Central memory CD8-positive, alpha-beta T cell (primary cell): Measurements from ENCODE around the gene LRP1.

Experiments used
- ATAC-seq: fragments of 150-1000 bp; cut with Tn5 transposase; replicated peaks from 2 replicates; pipeline ENCODE4 v1.10.0; 2022; ENCODE audit warnings: mild to moderate bottlenecking, moderate FRiP score, moderate number of reproducible peaks; ENCODE audit not compliant: poor library complexity, severe bottlenecking; ENCODE audit errors: extremely low read depth
- DNase-seq, 2 donors: peaks; one replicate each; pipeline ENCODE4 v3.0.0; 2021; ENCODE audit warnings: low spot score in 2 of 2
- H3K27ac Mint-ChIP-seq: one replicate; pipeline ENCODE4 v1.8.0; 2022; ENCODE audit warnings: low read depth, mild to moderate bottlenecking, moderate library complexity, mixed read lengths
- H3K27me3 Mint-ChIP-seq: one replicate; pipeline ENCODE4 v1.8.0; 2022; ENCODE audit warnings: mixed read lengths
- H3K36me3 Mint-ChIP-seq: one replicate; pipeline ENCODE4 v1.8.0; 2022; ENCODE audit warnings: mild to moderate bottlenecking, moderate library complexity, mixed read lengths; ENCODE audit not compliant: insufficient read depth
- H3K4me1 Mint-ChIP-seq: one replicate; pipeline ENCODE4 v1.8.0; 2022; ENCODE audit warnings: mixed read lengths
- H3K4me3 Mint-ChIP-seq: one replicate; pipeline ENCODE4 v1.8.0; 2022; ENCODE audit warnings: mild to moderate bottlenecking, moderate library complexity, mixed read lengths
- H3K9me3 Mint-ChIP-seq: one replicate; pipeline ENCODE4 v1.8.0; 2022; ENCODE audit warnings: mixed read lengths

Gene LRP1

GRCh38 chr12:57090490-57090889, 37.8 kb upstream of the LRP1 start:
- H3K9me3 Mint-ChIP-seq, result no peaks in the 10 kb centered on the region
- peak overlapping the region; percentile 84 for H3K27ac Mint-ChIP-seq
- ATAC-seq (no peak), DNase-seq (no peak)
- H3K36me3 Mint-ChIP-seq, result peaks cover 16% of the 10 kb centered on the region
- H3K27me3 Mint-ChIP-seq, result no peaks in the 10 kb centered on the region
- H3K4me1 Mint-ChIP-seq, result peaks cover 74% of the 10 kb centered on the region
- H3K4me3 Mint-ChIP-seq, result peak overlapping the region; percentile 91

- peak overlapping the region; percentile 91 for H3K4me3 Mint-ChIP-seq
- peaks cover 68% of the 10 kb centered on the region for H3K4me1 Mint-ChIP-seq
- peaks cover 14% of the 10 kb centered on the region for H3K36me3 Mint-ChIP-seq
- no peaks in the 10 kb centered on the region for H3K9me3 Mint-ChIP-seq
- no peak for ATAC-seq
- no peak for DNase-seq
- H3K27me3 Mint-ChIP-seq, result no peaks in the 10 kb centered on the region
- peak overlapping the region; percentile 84 for H3K27ac Mint-ChIP-seq
Measured at GRCh38 chr12:57090924-57091637, 37.2 kb upstream of the LRP1 start.

GRCh38 chr12:57091638-57092528, 36.4 kb upstream of the LRP1 start:
- ATAC-seq (no peak), DNase-seq (no peak)
- Mint-ChIP-seq H3K9me3 (no peaks in the 10 kb centered on the region), H3K4me3 (no peak overlapping the region), H3K27ac (peak overlapping the region; percentile 84), H3K4me1 (peaks cover 64% of the 10 kb centered on the region), H3K36me3 (peaks cover 17% of the 10 kb centered on the region), H3K27me3 (no peaks in the 10 kb centered on the region)

- Mint-ChIP-seq H3K9me3 (no peaks in the 10 kb centered on the region), H3K36me3 (peaks cover 17% of the 10 kb centered on the region), H3K4me3 (no peak overlapping the region), H3K27me3 (no peaks in the 10 kb centered on the region), H3K27ac (peak overlapping the region; percentile 35), H3K4me1 (peaks cover 65% of the 10 kb centered on the region)
- DNase-seq, result no peak
- ATAC-seq, result no peak
Measured at GRCh38 chr12:57092529-57092862, 35.8 kb upstream of the LRP1 start.

- Mint-ChIP-seq H3K27ac (peak overlapping the region; percentile 35), H3K9me3 (no peaks in the 10 kb centered on the region), H3K4me1 (peaks cover 60% of the 10 kb centered on the region), H3K4me3 (no peak overlapping the region), H3K27me3 (no peaks in the 10 kb centered on the region), H3K36me3 (peaks cover 17% of the 10 kb centered on the region)
- ATAC-seq (no peak), DNase-seq (no peak)
Measured at GRCh38 chr12:57092876-57093414, 35.3 kb upstream of the LRP1 start.

GRCh38 chr12:57093415-57094207, 34.7 kb upstream of the LRP1 start:
- Mint-ChIP-seq H3K27ac (peak overlapping the region; percentile 79), H3K4me1 (peaks cover 55% of the 10 kb centered on the region), H3K4me3 (peak overlapping the region; percentile 55), H3K36me3 (peaks cover 15% of the 10 kb centered on the region), H3K9me3 (no peaks in the 10 kb centered on the region), H3K27me3 (no peaks in the 10 kb centered on the region)
- DNase-seq, result no peak
- ATAC-seq, result peak; percentile 44

- ATAC-seq (no peak), DNase-seq (no peak)
- no peaks in the 10 kb centered on the region for H3K27me3 Mint-ChIP-seq
- H3K9me3 Mint-ChIP-seq, result no peaks in the 10 kb centered on the region
- peak overlapping the region; percentile 79 for H3K27ac Mint-ChIP-seq
- H3K4me3 Mint-ChIP-seq, result peak overlapping the region; percentile 55
- peaks cover 21% of the 10 kb centered on the region for H3K36me3 Mint-ChIP-seq
- H3K4me1 Mint-ChIP-seq, result peaks cover 60% of the 10 kb centered on the region
Measured at GRCh38 chr12:57094208-57095160, 33.8 kb upstream of the LRP1 start.

GRCh38 chr12:57095440-57095839, 32.8 kb upstream of the LRP1 start:
- no peak for ATAC-seq
- no peak overlapping the region for H3K4me3 Mint-ChIP-seq
- no peaks in the 10 kb centered on the region for H3K27me3 Mint-ChIP-seq
- peaks cover 22% of the 10 kb centered on the region for H3K36me3 Mint-ChIP-seq
- no peaks in the 10 kb centered on the region for H3K9me3 Mint-ChIP-seq
- H3K27ac Mint-ChIP-seq, result peak overlapping the region; percentile 69
- DNase-seq, result no peak
- peaks cover 56% of the 10 kb centered on the region for H3K4me1 Mint-ChIP-seq

- Mint-ChIP-seq H3K4me3 (no peak overlapping the region), H3K9me3 (no peaks in the 10 kb centered on the region), H3K27me3 (no peaks in the 10 kb centered on the region), H3K36me3 (peaks cover 22% of the 10 kb centered on the region), H3K27ac (peak overlapping the region; percentile 46), H3K4me1 (peaks cover 49% of the 10 kb centered on the region)
- DNase-seq (no peak), ATAC-seq (no peak)
Measured at GRCh38 chr12:57096099-57096572, 32.1 kb upstream of the LRP1 start.

- no peak for DNase-seq
- no peaks in the 10 kb centered on the region for H3K27me3 Mint-ChIP-seq
- H3K27ac Mint-ChIP-seq, result no peak overlapping the region
- no peak overlapping the region for H3K4me3 Mint-ChIP-seq
- peaks cover 28% of the 10 kb centered on the region for H3K36me3 Mint-ChIP-seq
- no peaks in the 10 kb centered on the region for H3K9me3 Mint-ChIP-seq
- ATAC-seq, result no peak
- H3K4me1 Mint-ChIP-seq, result peaks cover 46% of the 10 kb centered on the region
Measured at GRCh38 chr12:57096748-57097553, 31.3 kb upstream of the LRP1 start.

GRCh38 chr12:57097554-57097835, 30.8 kb upstream of the LRP1 start:
- DNase-seq (no peak), ATAC-seq (no peak)
- Mint-ChIP-seq H3K27ac (no peak overlapping the region), H3K4me3 (no peak overlapping the region), H3K9me3 (no peaks in the 10 kb centered on the region), H3K4me1 (peaks cover 41% of the 10 kb centered on the region), H3K36me3 (peaks cover 26% of the 10 kb centered on the region), H3K27me3 (no peaks in the 10 kb centered on the region)
